Measurements from ENCODE around the gene NECTIN1.

The NECTIN1 gene

GRCh38 chr11:119726150-119726553, 2.8 kb downstream of the NECTIN1 start:
- no peak for TF ChIP-seq CTCF (IDR thresholded peaks at IDR 0.05)
- no peak for DNase-seq (ENCODE audit: low spot score)
- Histone ChIP-seq H3K27ac (no peak overlapping the region), H3K4me3 (no peak overlapping the region)

GRCh38 chr11:119724956-119725355, 4.0 kb downstream of the NECTIN1 start:
- TF ChIP-seq CTCF (IDR thresholded peaks at IDR 0.05), result no peak
- Histone ChIP-seq H3K4me3 (no peak overlapping the region), H3K27ac (no peak overlapping the region)
- no peak for DNase-seq (ENCODE audit: low spot score)

GRCh38 chr11:119723952-119724325, 5.1 kb downstream of the NECTIN1 start:
- no peak for TF ChIP-seq CTCF (IDR thresholded peaks at IDR 0.05)
- DNase-seq (ENCODE audit: low spot score), result no peak
- no peak overlapping the region for H3K27ac ChIP-seq
- no peak overlapping the region for H3K4me3 ChIP-seq

- no peak overlapping the region for H3K4me3 ChIP-seq
- TF ChIP-seq CTCF (IDR thresholded peaks at IDR 0.05), result no peak
- no peak for DNase-seq (ENCODE audit: low spot score)
- H3K27ac ChIP-seq, result no peak overlapping the region
Observed at GRCh38 chr11:119723243-119723951, 5.6 kb downstream of the NECTIN1 start.

- H3K27ac ChIP-seq, result no peak overlapping the region
- TF ChIP-seq CTCF (IDR thresholded peaks at IDR 0.05), result no peak
- H3K4me3 ChIP-seq, result no peak overlapping the region
- DNase-seq (ENCODE audit: low spot score), result no peak
Observed at GRCh38 chr11:119722281-119722794, 6.7 kb downstream of the NECTIN1 start.

GRCh38 chr11:119721129-119722120, 7.6 kb downstream of the NECTIN1 start:
- no peak overlapping the region for H3K27ac ChIP-seq
- DNase-seq (ENCODE audit: low spot score), result no peak

More at GRCh38 chr11:119721129-119722120, 7.6 kb downstream of the NECTIN1 start:
- H3K4me3 ChIP-seq, result no peak overlapping the region
- TF ChIP-seq CTCF (IDR thresholded peaks at IDR 0.05), result no peak

All from coronary artery (tissue), 2 donors.